ENCODE data around the gene PIEZO1. TPM values are rescaled to one million over a fixed set of nuclear protein-coding genes. Genes with fewer than 3 reads are reported as not detected.

PIEZO1 gene
- total RNA-seq, 4 donors from 2014 or later, result 81.2 to 145 (median 113) TPM

- DNase-seq, result no peak
- intact Hi-C loops (cut with DNase I), result no loop called here
- Histone ChIP-seq H3K27ac (peak overlapping the region in 2 of 3 donors; percentile 78 to 82), H3K4me3 (replicated peaks in 1 of 3) (peak overlapping the region in 1 of 3 donors; percentile 6), H3K9me3 (no peaks in the 10 kb centered on the region), H3K27me3 (no peaks in the 10 kb centered on the region), H3K36me3 (no peaks in the 10 kb centered on the region), H3K4me1 (peaks cover 25 to 51% of the 10 kb centered on the region in 2 donors)
- no peak for TF ChIP-seq POLR2A (IDR thresholded peaks at IDR 0.05)
- no peak for TF ChIP-seq CTCF (IDR thresholded peaks at IDR 0.05)
- WGBS, 2 donors, result 63 to 87% methylated on average over 14 to 16 of the region's 16 CpGs
Observed at GRCh38 chr16:88782454-88783390, 2.3 kb downstream of the PIEZO1 start.

- WGBS, 2 donors, result 65 to 71% methylated on average over 17 to 20 of the region's 28 CpGs
- Histone ChIP-seq H3K27me3 (no peaks in the 10 kb centered on the region), H3K36me3 (no peaks in the 10 kb centered on the region), H3K27ac (peak overlapping the region in 2 of 3 donors; percentile 7 to 78), H3K9me3 (no peaks in the 10 kb centered on the region), H3K4me1 (peaks cover 25 to 51% of the 10 kb centered on the region in 2 donors), H3K4me3 (replicated peaks in 1 of 3) (no peak overlapping the region)
- TF ChIP-seq POLR2A (IDR thresholded peaks at IDR 0.05) (no peak), CTCF (IDR thresholded peaks at IDR 0.05) (no peak)
- DNase-seq, result no peak
- intact Hi-C loops (cut with DNase I), result no loop called here
Observed at GRCh38 chr16:88781140-88782077, 3.6 kb downstream of the PIEZO1 start.

DNA sequence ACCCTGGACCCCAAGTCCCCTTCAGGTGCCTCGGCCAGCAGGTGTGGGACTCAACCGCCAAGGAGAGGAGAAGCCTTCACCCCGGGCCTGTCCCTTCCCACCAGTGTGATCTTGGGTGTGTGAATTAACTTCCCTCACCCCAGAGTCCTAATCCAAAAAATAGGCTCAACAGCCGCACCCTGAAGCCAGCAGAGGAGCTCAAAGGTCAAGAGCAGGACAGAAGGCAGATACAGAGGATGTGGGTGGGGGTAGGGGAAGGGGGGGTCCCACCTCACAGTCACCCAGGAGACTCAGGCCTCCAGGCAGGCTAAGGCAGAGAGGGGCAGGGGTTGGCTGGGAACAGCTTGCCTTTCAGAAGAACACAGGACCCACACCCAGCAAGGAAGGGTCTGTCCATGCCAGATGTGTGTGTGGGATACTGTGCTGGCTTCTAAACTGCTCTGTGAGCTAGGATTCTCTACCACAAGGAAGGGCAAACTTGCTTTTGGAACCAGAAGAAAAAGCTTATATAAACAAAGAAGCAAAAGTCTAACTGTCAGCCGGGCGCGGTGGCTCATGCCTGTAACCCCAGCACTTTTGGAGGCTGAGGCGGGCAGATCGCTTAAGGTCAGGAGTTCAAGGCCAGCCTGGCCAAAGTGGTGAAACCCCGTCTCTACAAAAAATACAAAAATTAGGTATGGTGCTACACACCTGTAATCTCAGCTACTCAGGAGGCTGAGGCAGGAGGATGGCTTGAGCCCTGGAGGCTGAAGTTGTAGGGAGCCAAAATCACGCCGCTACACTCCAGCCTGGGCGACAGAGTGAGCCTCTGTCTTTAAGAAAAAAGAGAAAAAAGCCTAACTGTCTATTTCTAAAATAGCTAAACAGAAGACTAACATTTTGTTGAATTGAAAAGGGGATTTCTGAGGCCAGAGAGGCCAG lies 4.6 kb downstream of the PIEZO1 start:
- TF ChIP-seq POLR2A (IDR thresholded peaks at IDR 0.05) (no peak), CTCF (IDR thresholded peaks at IDR 0.05) (no peak)
- no peak for DNase-seq
- Histone ChIP-seq H3K36me3 (no peaks in the 10 kb centered on the region), H3K4me3 (replicated peaks in 1 of 3) (no peak overlapping the region), H3K4me1 (peaks cover 25 to 48% of the 10 kb centered on the region in 2 donors), H3K9me3 (no peaks in the 10 kb centered on the region), H3K27me3 (no peaks in the 10 kb centered on the region), H3K27ac (peak overlapping the region in 2 of 3 donors; percentile 7 to 48)
- intact Hi-C loops (cut with DNase I), result no loop called here
- WGBS, 2 donors, result 80 to 87% methylated on average over 9 to 12 of the region's 13 CpGs

DNA sequence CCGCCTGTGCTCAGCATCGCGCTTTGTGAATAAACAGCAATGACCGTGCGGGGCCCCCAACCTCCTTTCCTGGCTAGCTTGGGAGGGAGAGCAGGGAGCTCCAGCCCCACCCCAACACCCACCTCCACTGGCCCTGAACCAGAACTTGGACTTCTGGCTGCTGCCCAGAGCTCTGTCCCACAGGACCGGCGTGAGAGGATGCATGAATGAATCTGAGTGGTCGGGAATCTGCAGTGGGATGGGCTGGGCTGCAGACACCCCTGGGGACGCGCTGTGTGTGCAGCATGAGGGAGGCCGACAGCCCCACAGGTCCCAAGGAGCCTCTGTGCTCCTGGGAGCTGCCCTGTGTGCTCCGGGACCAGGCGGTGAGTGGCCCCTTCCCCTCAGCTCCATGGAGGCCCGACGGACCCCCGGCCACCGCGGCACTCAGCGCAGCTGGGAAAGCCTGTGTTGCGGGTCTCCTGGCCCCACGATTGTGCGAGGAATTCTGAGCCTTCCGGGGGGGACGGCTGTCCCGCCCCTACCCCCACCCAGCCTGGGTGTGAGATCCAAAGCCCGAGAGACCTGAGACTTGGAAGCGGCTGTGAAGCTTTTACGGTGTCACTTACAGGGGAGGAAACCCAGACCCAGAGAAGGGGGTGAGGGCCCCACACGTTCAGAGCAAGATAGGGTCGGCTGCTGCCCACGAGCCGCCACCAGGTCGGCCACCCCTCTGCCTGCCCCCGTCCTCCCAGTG lies 5.4 kb downstream of the PIEZO1 start:
- H3K4me3 ChIP-seq (replicated peaks in 1 of 3), result no peak overlapping the region
- DNase-seq, result peak; percentile 65 to 76
- intact Hi-C loops (cut with DNase I), result no loop called here
- peak overlapping the region in 2 of 3 donors; percentile 3 to 48 for H3K27ac ChIP-seq
- H3K36me3 ChIP-seq, result no peaks in the 10 kb centered on the region
- no peaks in the 10 kb centered on the region for H3K27me3 ChIP-seq
- peaks cover 25 to 49% of the 10 kb centered on the region in 2 donors for H3K4me1 ChIP-seq
- TF ChIP-seq POLR2A (IDR thresholded peaks at IDR 0.05) (no peak), CTCF (IDR thresholded peaks at IDR 0.05) (no peak)
- H3K9me3 ChIP-seq, result no peaks in the 10 kb centered on the region
- 31 to 45% methylated on average over 9 to 23 of the region's 34 CpGs for WGBS, 2 donors
